Mesodermal cell (in vitro differentiated cells): ENCODE results near the gene ELOVL3.

Experiments used
- H3K27ac ChIP-seq: 2 replicates; pipeline ENCODE4 v1.7.0; 2013; ENCODE audit warnings: mild to moderate bottlenecking, low read depth, low read length, moderate library complexity; ENCODE audit not compliant: severe bottlenecking
- H3K36me3 ChIP-seq: 2 replicates; pipeline ENCODE4 v1.7.1; 2013; ENCODE audit warnings: mild to moderate bottlenecking, low read length, moderate library complexity; ENCODE audit not compliant: control insufficient read depth, insufficient read depth
- H3K4me1 ChIP-seq: one replicate; pipeline ENCODE4 v1.7.1; 2013; ENCODE audit warnings: mild to moderate bottlenecking, low read length; ENCODE audit not compliant: insufficient read depth, control insufficient read depth, poor library complexity, severe bottlenecking
- H3K4me3 ChIP-seq: 2 replicates; pipeline ENCODE4 v1.7.0; 2013; ENCODE audit warnings: low read length, control low read depth, mild to moderate bottlenecking; ENCODE audit not compliant: insufficient read depth, poor library complexity, severe bottlenecking; ENCODE audit errors: extremely low read depth
- H3K9me3 ChIP-seq: 2 replicates; pipeline ENCODE4 v1.7.1; 2013; ENCODE audit warnings: mild to moderate bottlenecking, low read length, moderate library complexity; ENCODE audit not compliant: control insufficient read depth
- WGBS, 2 experiments: methylation state at CpG; one replicate each; pipeline ENCODE4 v1.1.5; 2013; ENCODE audit warnings: missing lambda C conversion rate in 2 of 2; ENCODE audit not compliant: insufficient coverage in 2 of 2; 5-methylcytosine and 5-hydroxymethylcytosine counted together

ELOVL3 gene

DNA sequence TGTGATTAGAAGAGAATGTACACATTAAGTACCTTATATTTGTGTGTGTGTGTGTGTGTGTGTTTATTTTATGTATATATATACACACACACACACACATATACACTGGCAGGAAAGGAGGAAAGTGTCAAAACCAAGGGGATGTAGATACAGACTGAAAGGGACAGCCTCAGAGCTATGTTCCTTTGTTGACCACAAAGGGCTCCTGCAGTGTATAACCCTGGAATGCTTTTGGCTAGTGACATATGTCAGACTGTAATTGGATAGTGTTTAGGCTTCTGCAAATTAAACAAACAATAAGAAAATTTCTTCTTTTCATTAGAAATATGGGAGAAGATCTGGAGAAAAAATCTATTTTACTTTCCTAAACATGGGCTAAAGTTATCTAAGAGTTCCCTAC lies 35.1 kb downstream of the ELOVL3 start:
- Histone ChIP-seq H3K27ac (peak overlapping the region; percentile 36), H3K9me3 (no peaks in the 10 kb centered on the region), H3K4me1 (no peaks in the 10 kb centered on the region), H3K36me3 (peaks cover 67% of the 10 kb centered on the region), H3K4me3 (no peak overlapping the region)

DNA sequence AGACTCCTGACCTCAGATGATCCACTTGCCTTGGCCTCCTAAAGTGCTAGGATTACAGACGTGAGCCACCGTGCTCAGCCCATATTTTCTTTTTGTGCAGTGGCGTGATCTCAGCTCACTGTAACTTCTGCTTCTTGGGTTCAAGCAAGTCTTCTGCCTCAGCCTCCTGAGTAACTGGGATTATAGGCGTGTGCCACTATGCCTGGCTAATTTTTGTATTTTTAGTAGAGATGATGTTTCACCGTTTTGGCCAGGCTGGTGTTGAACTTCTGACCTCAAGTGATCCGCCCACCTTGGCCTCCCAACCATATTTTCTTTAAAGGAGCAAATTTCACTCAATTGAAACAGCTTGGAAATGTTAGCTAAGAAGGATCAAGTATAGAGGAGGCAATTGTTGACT lies 35.7 kb downstream of the ELOVL3 start:
- Histone ChIP-seq H3K27ac (no peak overlapping the region), H3K36me3 (peaks cover 67% of the 10 kb centered on the region), H3K4me1 (no peaks in the 10 kb centered on the region), H3K9me3 (no peaks in the 10 kb centered on the region), H3K4me3 (no peak overlapping the region)
- 94 to 97% methylated on average over 3 of the region's 6 CpGs for WGBS, 2 experiments

DNA sequence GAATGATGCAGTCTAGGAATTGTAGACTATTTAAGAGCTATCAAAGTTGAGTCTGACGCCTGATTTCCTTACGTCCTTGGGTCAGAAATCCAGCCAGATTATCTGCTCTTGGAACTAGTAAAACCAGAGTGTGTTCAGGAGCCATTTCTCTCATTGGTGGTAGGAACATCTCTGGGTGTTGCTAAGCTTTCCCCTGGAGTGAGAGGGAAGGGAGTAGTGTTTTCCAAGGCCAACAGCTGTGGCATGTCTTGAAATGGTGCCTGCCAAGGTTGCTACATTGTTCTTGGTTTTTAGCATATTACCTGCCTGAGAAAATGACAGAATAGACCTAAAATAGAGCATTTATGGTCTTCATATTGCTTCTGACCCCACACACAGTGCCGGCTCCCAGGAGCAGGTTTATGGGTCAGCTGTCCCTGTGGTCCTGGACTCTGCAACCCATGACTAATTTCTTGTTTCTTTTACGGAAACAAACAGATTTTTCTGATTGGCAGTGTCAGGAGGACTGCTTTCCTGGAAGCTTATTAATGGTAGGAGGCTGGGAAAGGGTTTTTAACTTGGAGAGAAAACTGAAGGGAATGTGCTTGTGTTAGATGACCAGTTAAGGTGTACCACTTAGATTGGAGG lies 36.8 kb downstream of the ELOVL3 start:
- no peak overlapping the region for H3K4me3 ChIP-seq
- no peaks in the 10 kb centered on the region for H3K4me1 ChIP-seq
- H3K9me3 ChIP-seq = no peaks in the 10 kb centered on the region
- H3K36me3 ChIP-seq = peaks cover 64% of the 10 kb centered on the region
- no peak overlapping the region for H3K27ac ChIP-seq
- WGBS, 2 experiments = 97 to 98% methylated on average over 4 of the region's 4 CpGs

DNA sequence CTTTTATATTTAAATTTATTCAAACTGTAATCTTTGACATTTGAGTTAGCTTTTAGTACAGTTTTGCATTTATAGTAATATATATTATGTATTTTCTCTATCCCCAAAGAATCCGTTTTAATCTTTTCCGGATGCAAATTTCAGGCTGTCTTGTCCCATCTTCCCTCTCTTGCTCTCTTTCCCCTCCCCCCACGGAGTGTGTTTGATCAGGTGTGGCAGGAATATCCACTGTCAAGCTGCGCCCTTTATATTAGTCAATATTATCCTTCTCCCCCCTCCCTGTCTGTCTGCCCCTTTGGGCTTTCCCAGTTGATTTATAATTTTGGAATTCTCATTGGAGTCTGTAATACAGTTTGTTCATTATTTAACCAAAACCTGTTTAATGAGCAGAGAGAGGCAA lies 38.3 kb downstream of the ELOVL3 start:
- Histone ChIP-seq H3K27ac (no peak overlapping the region), H3K4me1 (no peaks in the 10 kb centered on the region), H3K9me3 (no peaks in the 10 kb centered on the region), H3K36me3 (peaks cover 61% of the 10 kb centered on the region), H3K4me3 (no peak overlapping the region)
- WGBS, 2 experiments = no CpG with 5 or more reads among the region's 4 CpGs

- Histone ChIP-seq H3K27ac (no peak overlapping the region), H3K4me3 (no peak overlapping the region), H3K4me1 (no peaks in the 10 kb centered on the region), H3K9me3 (no peaks in the 10 kb centered on the region), H3K36me3 (peaks cover 45% of the 10 kb centered on the region)
- WGBS, 2 experiments = 100% methylated on average over 3 of the region's 3 CpGs
Observed at GRCh38 chr10:102266670-102267069, 40.6 kb downstream of the ELOVL3 start.

DNA sequence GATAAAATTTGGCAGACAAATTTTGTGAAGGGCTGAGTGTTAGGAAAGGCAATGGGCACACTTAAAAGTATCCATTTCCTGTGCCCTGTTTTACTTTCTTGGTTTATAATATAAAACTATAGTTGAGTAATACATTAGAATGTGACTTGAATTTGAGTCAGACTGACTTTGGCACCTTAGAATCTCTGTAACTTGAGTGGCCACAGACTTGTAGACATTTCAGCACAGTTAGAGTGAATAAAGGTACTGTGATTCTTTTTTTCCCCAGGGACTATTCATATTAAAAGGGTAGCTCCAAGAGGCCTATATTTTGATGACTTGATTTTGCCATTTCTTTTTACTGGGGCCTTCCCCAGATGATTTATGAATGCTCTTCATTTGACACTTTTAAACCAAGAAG lies 41.6 kb downstream of the ELOVL3 start:
- H3K4me1 ChIP-seq = no peaks in the 10 kb centered on the region
- H3K36me3 ChIP-seq = peaks cover 39% of the 10 kb centered on the region
- no peak overlapping the region for H3K27ac ChIP-seq
- no peak overlapping the region for H3K4me3 ChIP-seq
- H3K9me3 ChIP-seq = no peaks in the 10 kb centered on the region

- Histone ChIP-seq H3K9me3 (no peaks in the 10 kb centered on the region), H3K27ac (no peak overlapping the region), H3K4me3 (no peak overlapping the region), H3K36me3 (peaks cover 34% of the 10 kb centered on the region), H3K4me1 (no peaks in the 10 kb centered on the region)
Observed at GRCh38 chr10:102268375-102268888, 42.3 kb downstream of the ELOVL3 start.

- no peaks in the 10 kb centered on the region for H3K9me3 ChIP-seq
- H3K27ac ChIP-seq = no peak overlapping the region
- WGBS, 2 experiments = 94 to 96% methylated on average over 3 of the region's 3 CpGs
- no peaks in the 10 kb centered on the region for H3K4me1 ChIP-seq
- peaks cover 33% of the 10 kb centered on the region for H3K36me3 ChIP-seq
- no peak overlapping the region for H3K4me3 ChIP-seq
Observed at GRCh38 chr10:102269017-102269416, 42.9 kb downstream of the ELOVL3 start.

- 100% methylated on average over 1 of the region's 1 CpG; no CpG with 5 or more reads in 1 of the 2 experiments for WGBS, 2 experiments
Observed at GRCh38 chr10:102274062-102274461, 48.0 kb downstream of the ELOVL3 start.

GRCh38 chr10:102275343-102275742 lies 49.2 kb downstream of the ELOVL3 start:
- no peak overlapping the region for H3K27ac ChIP-seq

More at GRCh38 chr10:102274062-102274461, 48.0 kb downstream of the ELOVL3 start:
- Histone ChIP-seq H3K36me3 (peaks cover 29% of the 10 kb centered on the region), H3K9me3 (no peaks in the 10 kb centered on the region), H3K4me3 (no peak overlapping the region), H3K4me1 (no peaks in the 10 kb centered on the region), H3K27ac (no peak overlapping the region)

GRCh38 chr10:102279104-102279503 lies 53.0 kb downstream of the ELOVL3 start:
- Histone ChIP-seq H3K9me3 (no peaks in the 10 kb centered on the region), H3K27ac (no peak overlapping the region), H3K36me3 (peaks cover 22% of the 10 kb centered on the region), H3K4me3 (no peak overlapping the region), H3K4me1 (peaks cover 14% of the 10 kb centered on the region)

More at GRCh38 chr10:102275343-102275742, 49.2 kb downstream of the ELOVL3 start:
- Histone ChIP-seq H3K9me3 (no peaks in the 10 kb centered on the region), H3K4me1 (peaks cover 9% of the 10 kb centered on the region), H3K4me3 (no peak overlapping the region), H3K36me3 (peaks cover 26% of the 10 kb centered on the region)
- 100% methylated on average over 1 of the region's 2 CpGs for WGBS, 2 experiments
